Tibial nerve (tissue), 4 donors: ENCODE measurements around the gene RBM44.

Experiments
- EP300 ChIP-seq, 2 donors: sonication (generic); formaldehyde crosslinking; IDR thresholded peaks; one replicate each; pipeline ENCODE4 v1.6.1; 2017; ENCODE audit warnings: antibody characterized with exemption in 2 of 2, mild to moderate bottlenecking in 1 of 2
- POLR2A ChIP-seq, 2 donors: fragments of 450-650 bp; IDR thresholded peaks; one replicate each; pipeline ENCODE4 v1.6.1; 2017; ENCODE audit warnings: antibody characterized with exemption in 2 of 2, mild to moderate bottlenecking in 2 of 2, moderate library complexity in 2 of 2
- TF ChIP-seq, protein P1 (sequence below), 5 experiments: fragments of 200-600 bp in 3 of 5; fragments of 450-650 bp in 2 of 5; sonication (generic) in 3 of 5; IDR thresholded peaks; one replicate each; pipeline ENCODE4 v1.5.1; 2016 to 2019; ENCODE audit warnings: antibody characterized with exemption in 5 of 5, mild to moderate bottlenecking in 3 of 5, moderate library complexity in 2 of 5

GRCh38 chr2:237854295-237854694 lies 55.7 kb downstream of the RBM44 start:
- TF ChIP-seq, protein P1, sequence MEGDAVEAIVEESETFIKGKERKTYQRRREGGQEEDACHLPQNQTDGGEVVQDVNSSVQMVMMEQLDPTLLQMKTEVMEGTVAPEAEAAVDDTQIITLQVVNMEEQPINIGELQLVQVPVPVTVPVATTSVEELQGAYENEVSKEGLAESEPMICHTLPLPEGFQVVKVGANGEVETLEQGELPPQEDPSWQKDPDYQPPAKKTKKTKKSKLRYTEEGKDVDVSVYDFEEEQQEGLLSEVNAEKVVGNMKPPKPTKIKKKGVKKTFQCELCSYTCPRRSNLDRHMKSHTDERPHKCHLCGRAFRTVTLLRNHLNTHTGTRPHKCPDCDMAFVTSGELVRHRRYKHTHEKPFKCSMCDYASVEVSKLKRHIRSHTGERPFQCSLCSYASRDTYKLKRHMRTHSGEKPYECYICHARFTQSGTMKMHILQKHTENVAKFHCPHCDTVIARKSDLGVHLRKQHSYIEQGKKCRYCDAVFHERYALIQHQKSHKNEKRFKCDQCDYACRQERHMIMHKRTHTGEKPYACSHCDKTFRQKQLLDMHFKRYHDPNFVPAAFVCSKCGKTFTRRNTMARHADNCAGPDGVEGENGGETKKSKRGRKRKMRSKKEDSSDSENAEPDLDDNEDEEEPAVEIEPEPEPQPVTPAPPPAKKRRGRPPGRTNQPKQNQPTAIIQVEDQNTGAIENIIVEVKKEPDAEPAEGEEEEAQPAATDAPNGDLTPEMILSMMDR (IDR thresholded peaks at IDR 0.05) = no peak
- TF ChIP-seq POLR2A (IDR thresholded peaks at IDR 0.05) = no peak
- no peak for TF ChIP-seq EP300 (IDR thresholded peaks at IDR 0.05)
